ENCODE data around the gene PRCC. TPM values are rescaled to one million over a fixed set of nuclear protein-coding genes. Genes with fewer than 3 reads are reported as not detected.

Gene PRCC
- total RNA-seq, 1 experiment from 2014 or later, result 131 TPM

- peak; percentile 39 for DNase-seq (ENCODE audit: unreplicated experiment)
- Mint-ChIP-seq H3K27ac (ENCODE audit: low read depth, unreplicated experiment) (no peak overlapping the region), H3K9me3 (ENCODE audit: unreplicated experiment) (no peaks in the 10 kb centered on the region), H3K36me3 (ENCODE audit: insufficient read depth, unreplicated experiment) (peaks cover 46% of the 10 kb centered on the region), H3K27me3 (ENCODE audit: insufficient read depth, unreplicated experiment) (no peaks in the 10 kb centered on the region), H3K4me3 (ENCODE audit: unreplicated experiment) (no peak overlapping the region), H3K4me1 (ENCODE audit: insufficient read depth, unreplicated experiment) (peaks cover 43% of the 10 kb centered on the region)
- CTCF ChIA-PET, result interaction anchor here (0.6 to 9.4 kb wide), 13 partner anchors 9 to 1267 kb away, joined by 3 to 115 read pairs (median 7); partner anchors contain the start of genes HDGF, ISG20L2, METTL25B and NTRK1
- TF ChIP-seq CTCF (IDR thresholded peaks at IDR 0.05; ENCODE audit: unreplicated experiment), result no peak
- POLR2A ChIA-PET, result interaction anchor here (0.6 to 9.1 kb wide), 29 partner anchors 9 to 1251 kb away, joined by 3 to 375 read pairs (median 4); partner anchors contain the start of genes CCT3, HDGF, ISG20L2 and METTL25B
- no TSS peak for BruUV-seq (replicated peaks)
- intact Hi-C loops (cut with micrococcal nuclease), result loop anchor here (1.0 to 2.0 kb wide), 4 partner anchors 18 to 42 kb away; partner anchors contain the start of gene MRPL24
Observed at GRCh38 chr1:156767879-156768604, 707 bp downstream of the PRCC start.

- H3K27me3 Mint-ChIP-seq (ENCODE audit: insufficient read depth, unreplicated experiment), result no peaks in the 10 kb centered on the region
- intact Hi-C loops (cut with micrococcal nuclease), result no loop called here
- no TSS peak for BruUV-seq (replicated peaks)
- peaks cover 49% of the 10 kb centered on the region for H3K4me1 Mint-ChIP-seq (ENCODE audit: insufficient read depth, unreplicated experiment)
- no peak for DNase-seq (ENCODE audit: unreplicated experiment)
- no peaks in the 10 kb centered on the region for H3K9me3 Mint-ChIP-seq (ENCODE audit: unreplicated experiment)
- ChIA-PET POLR2A (interaction anchor here (0.6 to 9.1 kb wide), 16 partner anchors 8 to 1250 kb away, joined by 3 to 375 read pairs (median 4); partner anchors contain the start of genes HDGF, ISG20L2, METTL25B and MRPL24), CTCF (interaction anchor here (0.6 to 9.4 kb wide), 13 partner anchors 8 to 1267 kb away, joined by 3 to 115 read pairs (median 5); partner anchors contain the start of genes ISG20L2, METTL25B and NTRK1)
- no peak for TF ChIP-seq CTCF (IDR thresholded peaks at IDR 0.05; ENCODE audit: unreplicated experiment)
- no peak overlapping the region for H3K4me3 Mint-ChIP-seq (ENCODE audit: unreplicated experiment)
- H3K27ac Mint-ChIP-seq (ENCODE audit: low read depth, unreplicated experiment), result no peak overlapping the region
- H3K36me3 Mint-ChIP-seq (ENCODE audit: insufficient read depth, unreplicated experiment), result peaks cover 50% of the 10 kb centered on the region
Observed at GRCh38 chr1:156768610-156769295, 1.4 kb downstream of the PRCC start.

GRCh38 chr1:156772222-156772621, 4.9 kb downstream of the PRCC start:
- no peak for DNase-seq (ENCODE audit: unreplicated experiment)
- TF ChIP-seq CTCF (IDR thresholded peaks at IDR 0.05; ENCODE audit: unreplicated experiment), result peak; percentile 11
- H3K9me3 Mint-ChIP-seq (ENCODE audit: unreplicated experiment), result no peaks in the 10 kb centered on the region
- intact Hi-C loops (cut with micrococcal nuclease), result no loop called here
- POLR2A ChIA-PET, result interaction anchor here (0.6 to 8.3 kb wide), 6 partner anchors 9 to 91 kb away, joined by 3 to 220 read pairs (median 5); partner anchors contain the start of genes ISG20L2 and METTL25B
- CTCF ChIA-PET, result interaction anchor here (0.5 to 9.4 kb wide), 17 partner anchors 9 to 866 kb away, joined by 3 to 115 read pairs (median 4); partner anchors contain the start of genes ISG20L2 and METTL25B
- H3K27ac Mint-ChIP-seq (ENCODE audit: low read depth, unreplicated experiment), result peak overlapping the region; percentile 11
- H3K4me1 Mint-ChIP-seq (ENCODE audit: insufficient read depth, unreplicated experiment), result peaks cover 57% of the 10 kb centered on the region
- no TSS peak for BruUV-seq (replicated peaks)
- peaks cover 58% of the 10 kb centered on the region for H3K36me3 Mint-ChIP-seq (ENCODE audit: insufficient read depth, unreplicated experiment)
- no peaks in the 10 kb centered on the region for H3K27me3 Mint-ChIP-seq (ENCODE audit: insufficient read depth, unreplicated experiment)
- no peak overlapping the region for H3K4me3 Mint-ChIP-seq (ENCODE audit: unreplicated experiment)

Data from MCF 10A (cell line).